HepG2 (cell line): ENCODE data around the gene RAB17. TPM values are rescaled to one million over a fixed set of nuclear protein-coding genes. Genes with fewer than 3 reads are reported as not detected.
A peak's percentile ranks its signal among the peaks of the same experiment; 100 is the strongest.

ENCODE experiments used
- ARID4A ChIP-seq: sonication (generic); formaldehyde crosslinking; IDR thresholded peaks from 2 replicates; pipeline ENCODE4 v1.5.0; 2020; ENCODE audit warnings: mild to moderate bottlenecking, missing genetic modification reagents, borderline replicate concordance
- EHMT2 ChIP-seq: fragments of 200-600 bp; sonication (generic); IDR thresholded peaks from 2 replicates; pipeline ENCODE4 v1.7.0; 2017; ENCODE audit warnings: antibody characterized with exemption, low read depth, low read length, borderline replicate concordance
- SNAI1 ChIP-seq: sonication (generic); formaldehyde crosslinking; IDR thresholded peaks from 2 replicates; pipeline ENCODE4 v1.5.0; 2020; ENCODE audit warnings: mild to moderate bottlenecking, missing genetic modification reagents, borderline replicate concordance
- TCF12 ChIP-seq, 2 experiments: fragments of 450-650 bp in 1 of 2; sonication (generic) in 1 of 2; formaldehyde crosslinking in 1 of 2; IDR thresholded peaks; 2 replicates each; pipeline versions ENCODE4 v1.6.1 to v1.8.0; 2017 to 2022; ENCODE audit warnings: antibody characterized with exemption in 1 of 2, mild to moderate bottlenecking in 1 of 2, missing genetic modification reagents in 1 of 2, moderate library complexity in 1 of 2
- ZBTB26 ChIP-seq: IDR thresholded peaks from 2 replicates; pipeline ENCODE4 v1.6.1; 2016; ENCODE audit warnings: missing compliant biosample characterization, missing genetic modification reagents, borderline replicate concordance
- ZBTB43 ChIP-seq: sonication (generic); formaldehyde crosslinking; conservative IDR thresholded peaks from 2 replicates; pipeline ENCODE4 v1.4.0; 2020; ENCODE audit warnings: missing genetic modification reagents
- ZNF143 ChIP-seq: sonication (generic); formaldehyde crosslinking; IDR thresholded peaks from 2 replicates; pipeline ENCODE4 v1.4.0; 2020; ENCODE audit warnings: missing genetic modification reagents
- ZNF510 ChIP-seq: sonication (generic); formaldehyde crosslinking; IDR thresholded peaks from 2 replicates; pipeline ENCODE4 v1.4.0; 2020; ENCODE audit warnings: low read depth, mild to moderate bottlenecking, missing genetic modification reagents
- polyA plus RNA-seq, 8 experiments: library from polyadenylated mRNA; depleted of rRNA in 3 of 8; stranded (reverse) in 7 of 8; unstranded in 1 of 8; fragments of >200 nt; fragmentation: Illumina TruSeq in 4 of 8; extraction: Trizol in 4 of 8; gene quantifications; 2 replicates each; pipeline versions ENCODE4 v1.2.1 to v1.2.3, GENCODE V29; 2011 to 2016; ENCODE audit warnings: low read depth in 4 of 8, missing spikeins in 1 of 8, mixed read lengths in 1 of 8; ENCODE audit not compliant: insufficient read depth in 1 of 8
- total RNA-seq, 5 experiments: library from RNA; depleted of rRNA; stranded (reverse); fragments of >200 nt; fragmentation: Illumina TruSeq; extraction: Trizol; gene quantifications; 2 replicates each; pipeline ENCODE4 v1.2.3, GENCODE V29; 2016; ENCODE audit warnings: low read depth in 1 of 5

The RAB17 gene
- total and polyA plus RNA-seq, 2 of the 13 experiments (the other 11 are each of a cell fraction or from before 2014, with no cell fraction given), result 68.0 to 124 TPM

GRCh38 chr2:237599465-237600110, 9.1 kb upstream of the RAB17 start (continued):
- TF ChIP-seq TCF12 (IDR thresholded peaks at IDR 0.05), result no peak
- 0 out of 2 replicates have a peak, but pooled peaks have one; percentile 49 for TF ChIP-seq TCF12 (CRISPR knock-in tag; IDR thresholded peaks at IDR 0.05)
- TF ChIP-seq SNAI1 (CRISPR knock-in tag), result 0 out of 2 replicates have a peak, but pooled peaks have one; percentile 65
- TF ChIP-seq ZBTB26 (CRISPR knock-in tag), result no peak
- TF ChIP-seq EHMT2, result 0 out of 2 replicates have a peak, but pooled peaks have one; percentile 6
- TF ChIP-seq ARID4A (CRISPR knock-in tag), result 0 out of 2 replicates have a peak, but pooled peaks have one; percentile 12
- 0 out of 2 replicates have a peak, but pooled peaks have one; percentile 7 for TF ChIP-seq ZNF510 (CRISPR knock-in tag)
- 0 out of 2 replicates have a peak, but pooled peaks have one; percentile 1 for TF ChIP-seq ZBTB43 (CRISPR knock-in tag)
- TF ChIP-seq ZNF143 (CRISPR knock-in tag), result no peak
- TF ChIP-seq, all 625 proteins: peak for 16
